Measurements from ENCODE around the gene SIPA1L3.

- no peak for TF ChIP-seq REST (IDR thresholded peaks at IDR 0.05; ENCODE audit: unreplicated experiment)
- no peak for TF ChIP-seq POLR2AphosphoS5 (IDR thresholded peaks at IDR 0.05; ENCODE audit: low read depth)
- no peak for TF ChIP-seq ZNF331 (CRISPR knock-in tag; IDR thresholded peaks at IDR 0.05; ENCODE audit: low read depth)
- TF ChIP-seq CTCF (conservative IDR thresholded peaks at IDR 0.05; ENCODE audit: low read depth in 2 of 2) = no peak
- TF ChIP-seq EZH2 (IDR thresholded peaks at IDR 0.05; ENCODE audit: low read depth, unreplicated experiment) = no peak
These were observed 26.9 kb downstream of the SIPA1L3 start for GRCh38 chr19:37933937-37934358.

Measured in GM23338 (cell line).